Astrocyte of the spinal cord (primary cell): ENCODE results near the gene MTCL1.
A peak's percentile ranks its signal among the peaks of the same experiment; 100 is the strongest.

Experiments used
- DNase-seq: peaks from one replicate; pipeline ENCODE4 v3.0.0; 2011; ENCODE audit warnings: low read depth, low spot score
- H3K4me3 ChIP-seq: 2 replicates; pipeline ENCODE4 v1.5.1; 2011; ENCODE audit warnings: low read depth, mild to moderate bottlenecking, low read length, moderate library complexity
- CTCF ChIP-seq: IDR thresholded peaks from 2 replicates; pipeline ENCODE4 v1.5.1; 2012; ENCODE audit warnings: low read depth, mild to moderate bottlenecking, low read length, inconsistent platforms
- in situ Hi-C: cut with HindIII; loops from 2 replicates; pipeline ENCODE4 v1.10.0; 2017; ENCODE audit warnings: low sequenced_read_pairs

Gene MTCL1

GRCh38 chr18:8696749-8697211 lies 8.6 kb upstream of the MTCL1 start:
- in situ Hi-C loops = no loop called here
- H3K4me3 ChIP-seq = no peak overlapping the region
- peak; percentile 93 for TF ChIP-seq CTCF
- peak; percentile 60 for DNase-seq

GRCh38 chr18:8699126-8699525 lies 6.2 kb upstream of the MTCL1 start:
- no peak for DNase-seq
- H3K4me3 ChIP-seq = no peak overlapping the region
- in situ Hi-C loops = no loop called here
- TF ChIP-seq CTCF = no peak

GRCh38 chr18:8699948-8700347 lies 5.4 kb upstream of the MTCL1 start:
- no peak for TF ChIP-seq CTCF
- DNase-seq = no peak
- in situ Hi-C loops = no loop called here
- no peak overlapping the region for H3K4me3 ChIP-seq

- in situ Hi-C loops = no loop called here
- TF ChIP-seq CTCF = no peak
- H3K4me3 ChIP-seq = no peak overlapping the region
- DNase-seq = peak; percentile 60
Observed at GRCh38 chr18:8701546-8702118, 3.7 kb upstream of the MTCL1 start.

- DNase-seq = no peak
- TF ChIP-seq CTCF = no peak
- in situ Hi-C loops = no loop called here
- H3K4me3 ChIP-seq = no peak overlapping the region
Observed at GRCh38 chr18:8702668-8703067, 2.7 kb upstream of the MTCL1 start.

GRCh38 chr18:8703092-8703709 lies 2.2 kb upstream of the MTCL1 start:
- TF ChIP-seq CTCF = no peak
- H3K4me3 ChIP-seq = no peak overlapping the region
- DNase-seq = no peak
- in situ Hi-C loops = no loop called here
